AG04449 (cell line): ENCODE data around the gene FPR3.

Experiments used
- CTCF ChIA-PET: fragments of 350-600 bp; formaldehyde crosslinking; extraction: SDS; loops from one replicate; lab custom pipeline; 2021; ENCODE audit warnings: antibody characterized with exemption; lab: Yijun Ruan, JAX
- POLR2A ChIA-PET: fragments of 400-600, 350-600 bp; formaldehyde crosslinking; extraction: SDS; loops from one replicate; lab custom pipeline; 2020; ENCODE audit warnings: antibody characterized with exemption, inconsistent platforms; lab: Yijun Ruan, JAX
- DNase-seq: peaks from one replicate; pipeline ENCODE4 v3.0.0-alpha.2; 2010; ENCODE audit warnings: low read depth, low spot score
- H3K4me3 ChIP-seq: 2 replicates; pipeline ENCODE4 v1.5.1; 2011; ENCODE audit warnings: low read depth, mild to moderate bottlenecking, control low read depth, low read length
- TF ChIP-seq, protein P1 (sequence below): IDR thresholded peaks from one replicate; pipeline ENCODE4 v1.5.1; 2011; ENCODE audit warnings: mild to moderate bottlenecking, moderate library complexity, low read length, control low read depth, inconsistent platforms; ENCODE audit not compliant: insufficient read depth; ENCODE audit errors: missing control alignments

FPR3 gene

DNA sequence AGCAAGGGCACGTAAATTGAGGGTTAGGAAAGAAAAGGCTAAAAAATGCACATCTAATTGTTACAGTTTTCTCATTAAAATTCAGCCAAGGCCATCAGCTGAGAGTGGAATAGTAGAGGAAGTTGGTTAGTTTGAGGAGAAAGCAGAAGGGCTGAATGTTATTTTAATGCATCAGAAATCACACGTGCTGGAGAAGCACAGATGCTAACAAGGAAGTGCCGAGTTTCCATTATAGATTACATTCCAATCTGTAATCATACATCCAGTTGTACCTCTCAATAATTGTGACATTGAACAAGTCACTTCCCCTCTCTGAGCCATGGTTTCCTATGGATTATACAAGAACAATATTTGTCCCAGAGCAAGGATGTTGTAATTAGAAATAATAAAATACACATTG lies 25.1 kb downstream of the FPR3 start:
- ChIA-PET POLR2A (no interaction called here), CTCF (no interaction called here)
- TF ChIP-seq, protein P1, sequence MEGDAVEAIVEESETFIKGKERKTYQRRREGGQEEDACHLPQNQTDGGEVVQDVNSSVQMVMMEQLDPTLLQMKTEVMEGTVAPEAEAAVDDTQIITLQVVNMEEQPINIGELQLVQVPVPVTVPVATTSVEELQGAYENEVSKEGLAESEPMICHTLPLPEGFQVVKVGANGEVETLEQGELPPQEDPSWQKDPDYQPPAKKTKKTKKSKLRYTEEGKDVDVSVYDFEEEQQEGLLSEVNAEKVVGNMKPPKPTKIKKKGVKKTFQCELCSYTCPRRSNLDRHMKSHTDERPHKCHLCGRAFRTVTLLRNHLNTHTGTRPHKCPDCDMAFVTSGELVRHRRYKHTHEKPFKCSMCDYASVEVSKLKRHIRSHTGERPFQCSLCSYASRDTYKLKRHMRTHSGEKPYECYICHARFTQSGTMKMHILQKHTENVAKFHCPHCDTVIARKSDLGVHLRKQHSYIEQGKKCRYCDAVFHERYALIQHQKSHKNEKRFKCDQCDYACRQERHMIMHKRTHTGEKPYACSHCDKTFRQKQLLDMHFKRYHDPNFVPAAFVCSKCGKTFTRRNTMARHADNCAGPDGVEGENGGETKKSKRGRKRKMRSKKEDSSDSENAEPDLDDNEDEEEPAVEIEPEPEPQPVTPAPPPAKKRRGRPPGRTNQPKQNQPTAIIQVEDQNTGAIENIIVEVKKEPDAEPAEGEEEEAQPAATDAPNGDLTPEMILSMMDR: no peak
- no peak overlapping the region for H3K4me3 ChIP-seq
- DNase-seq: no peak

DNA sequence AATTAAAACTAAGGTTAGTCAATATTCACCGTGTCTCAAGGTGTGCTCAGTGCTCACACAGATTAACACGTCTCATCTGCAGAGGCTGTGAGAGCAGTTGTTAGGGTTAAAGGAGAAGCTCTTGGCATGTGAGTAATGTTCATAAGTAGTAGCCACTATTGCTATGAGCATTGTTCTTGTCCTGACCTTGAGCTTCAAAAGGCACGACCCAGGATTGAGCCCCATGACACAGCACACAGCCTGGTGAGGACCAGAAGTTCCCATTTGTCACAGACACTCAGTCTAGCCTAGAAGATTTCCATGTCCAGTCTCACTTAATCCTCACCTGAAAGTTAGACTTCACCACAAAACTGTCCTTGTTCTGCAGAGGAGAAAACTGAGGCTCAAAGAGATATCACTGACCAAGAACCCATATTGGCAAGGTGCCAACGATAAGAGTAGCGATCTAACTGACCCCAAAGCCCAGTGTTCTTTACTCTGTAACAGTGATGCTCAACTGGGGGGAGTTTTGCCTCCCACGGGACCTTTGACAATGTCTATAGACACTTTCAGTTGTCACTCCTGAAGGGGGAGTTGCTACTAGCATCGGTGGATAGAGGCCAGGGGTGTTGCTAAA lies 26.0 kb downstream of the FPR3 start:
- CTCF ChIA-PET: no interaction called here
- H3K4me3 ChIP-seq: no peak overlapping the region
- TF ChIP-seq, protein P1: no peak
- POLR2A ChIA-PET: no interaction called here
- no peak for DNase-seq

DNA sequence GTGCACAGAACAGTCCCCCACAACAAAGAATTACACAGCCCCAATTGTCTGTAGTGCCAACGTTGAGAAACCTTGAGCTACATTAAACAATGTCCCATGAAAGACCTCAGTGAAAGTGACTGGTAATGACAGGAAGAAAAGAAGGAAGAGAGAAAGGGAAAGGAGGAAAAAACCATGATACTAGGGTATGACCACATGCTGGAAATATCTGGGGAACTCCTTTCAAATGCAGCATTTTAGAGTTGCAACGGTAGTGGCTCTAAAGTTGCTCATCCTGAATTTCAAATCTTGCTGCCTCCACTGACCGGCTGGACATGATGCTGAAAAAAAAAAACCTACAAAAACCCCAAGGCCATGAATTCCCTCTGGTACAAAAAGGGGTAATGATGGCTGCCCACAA lies 26.5 kb downstream of the FPR3 start:
- no peak overlapping the region for H3K4me3 ChIP-seq
- ChIA-PET POLR2A (no interaction called here), CTCF (no interaction called here)
- TF ChIP-seq, protein P1: no peak
- no peak for DNase-seq

DNA sequence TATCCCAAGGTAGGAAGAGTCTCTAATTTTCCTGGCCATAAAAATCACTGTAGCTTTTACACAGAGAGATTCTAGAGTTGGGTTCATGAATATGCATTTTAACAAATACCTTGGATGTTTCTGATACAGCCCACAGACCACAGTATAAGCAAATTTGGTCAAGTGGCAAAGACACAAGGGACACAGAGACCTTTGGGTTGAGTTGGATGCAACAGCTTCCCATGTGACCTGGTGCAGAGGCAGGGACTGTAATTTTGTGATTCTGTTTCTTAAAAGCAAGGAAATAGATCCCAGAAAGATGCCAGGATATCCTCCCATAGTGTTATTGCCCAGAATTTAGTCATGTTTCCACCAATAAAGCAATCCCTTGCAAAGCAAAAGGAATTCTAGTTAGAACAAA lies 27.0 kb downstream of the FPR3 start:
- TF ChIP-seq, protein P1: no peak
- ChIA-PET POLR2A (no interaction called here), CTCF (no interaction called here)
- DNase-seq: no peak
- no peak overlapping the region for H3K4me3 ChIP-seq

DNA sequence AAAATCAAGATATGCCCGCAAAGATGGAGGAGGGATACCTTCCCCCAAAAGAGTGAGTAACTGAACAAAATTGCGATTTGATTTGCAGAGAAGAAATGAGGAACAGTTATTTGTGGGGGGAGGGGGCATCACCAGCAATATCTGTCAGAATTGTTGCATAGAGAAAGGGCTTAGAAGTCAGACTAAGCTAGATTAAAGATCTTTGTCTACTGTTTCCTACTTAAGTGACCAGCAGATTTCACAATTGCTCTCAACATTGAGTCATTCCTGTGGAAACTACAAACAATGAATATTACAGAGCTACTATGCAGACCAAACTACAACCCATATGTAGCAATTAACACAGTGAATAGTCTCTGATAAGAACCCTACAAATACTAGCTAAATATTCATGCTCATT lies 27.4 kb downstream of the FPR3 start:
- TF ChIP-seq, protein P1: no peak
- DNase-seq: no peak
- POLR2A ChIA-PET: no interaction called here
- CTCF ChIA-PET: no interaction called here
- no peak overlapping the region for H3K4me3 ChIP-seq

DNA sequence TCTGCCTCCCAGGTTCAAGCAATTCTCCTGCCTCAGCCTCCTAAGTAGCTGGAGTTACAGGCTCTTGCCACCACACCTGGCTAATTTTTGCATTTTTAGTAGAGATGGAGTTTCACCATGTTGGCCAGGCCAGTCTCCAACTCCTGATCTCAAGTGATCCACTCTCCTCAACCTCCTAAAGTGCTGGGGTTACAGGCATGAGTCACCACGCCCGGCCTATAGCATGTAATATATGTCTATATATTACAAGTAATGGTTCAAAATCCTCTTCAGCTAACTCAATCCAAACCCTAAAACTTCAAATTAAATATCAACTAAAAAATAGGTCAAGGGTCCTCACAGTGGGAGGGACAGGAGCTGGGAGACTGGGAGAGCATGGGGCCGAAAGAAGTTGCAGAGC lies 28.0 kb downstream of the FPR3 start:
- no peak for DNase-seq
- TF ChIP-seq, protein P1: no peak
- no peak overlapping the region for H3K4me3 ChIP-seq
- POLR2A ChIA-PET: no interaction called here
- CTCF ChIA-PET: no interaction called here
